HAP-1 (cell line): ENCODE results near the gene TXNRD2.
A peak's percentile ranks its signal among the peaks of the same experiment; 100 is the strongest.

Experiments used
- DNase-seq, 2 experiments: peaks; one replicate each; pipeline ENCODE4 v3.0.0-alpha.2; 2016 to 2020; ENCODE audit warnings: low spot score in 2 of 2
- H3K27me3 ChIP-seq: fragments of 250-450 bp; sonication (Bioruptor Pico); 2 replicates; pipeline ENCODE4 v1.5.1; 2020; ENCODE audit warnings: low read depth, mild to moderate bottlenecking, moderate library complexity
- H3K36me3 ChIP-seq: fragments of 250-450 bp; sonication (Bioruptor Pico); replicated peaks from 2 replicates; pipeline ENCODE4 v1.5.1; 2020; ENCODE audit warnings: mild to moderate bottlenecking
- H3K4me1 ChIP-seq: fragments of 250-450 bp; sonication (Bioruptor Pico); 2 replicates; pipeline ENCODE4 v1.5.1; 2020; ENCODE audit warnings: mild to moderate bottlenecking
- H3K4me3 ChIP-seq: fragments of 250-450 bp; sonication (Bioruptor Pico); 2 replicates; pipeline ENCODE4 v1.5.1; 2020; ENCODE audit warnings: mild to moderate bottlenecking, moderate library complexity
- H3K9me3 ChIP-seq: fragments of 250-450 bp; sonication (Bioruptor Pico); 2 replicates; pipeline ENCODE4 v1.5.1; 2020; ENCODE audit warnings: mild to moderate bottlenecking, moderate library complexity
- in situ Hi-C: fragments of 300-500 bp; cut with MboI; formaldehyde crosslinking; loops from 3 replicates; pipeline ENCODE4 v1.14.3; 2020; ENCODE audit warnings: low sequenced_read_pairs, inconsistent platforms, mixed read lengths

Gene TXNRD2

GRCh38 chr22:19959043-19959586 is 17.5 kb upstream of the TXNRD2 start:
- Histone ChIP-seq H3K36me3 (peaks cover 11% of the 10 kb centered on the region), H3K4me1 (peaks cover 3% of the 10 kb centered on the region), H3K4me3 (0 out of 2 replicates have a peak overlapping the region, but pooled peaks have one; percentile 1), H3K27me3 (no peaks in the 10 kb centered on the region), H3K9me3 (no peaks in the 10 kb centered on the region)
- DNase-seq = peak; percentile 78 to 94
- in situ Hi-C loops = loop anchor here (25.0 kb wide), 1 partner anchor 328 kb away; no protein-coding TSS in a partner anchor

DNA sequence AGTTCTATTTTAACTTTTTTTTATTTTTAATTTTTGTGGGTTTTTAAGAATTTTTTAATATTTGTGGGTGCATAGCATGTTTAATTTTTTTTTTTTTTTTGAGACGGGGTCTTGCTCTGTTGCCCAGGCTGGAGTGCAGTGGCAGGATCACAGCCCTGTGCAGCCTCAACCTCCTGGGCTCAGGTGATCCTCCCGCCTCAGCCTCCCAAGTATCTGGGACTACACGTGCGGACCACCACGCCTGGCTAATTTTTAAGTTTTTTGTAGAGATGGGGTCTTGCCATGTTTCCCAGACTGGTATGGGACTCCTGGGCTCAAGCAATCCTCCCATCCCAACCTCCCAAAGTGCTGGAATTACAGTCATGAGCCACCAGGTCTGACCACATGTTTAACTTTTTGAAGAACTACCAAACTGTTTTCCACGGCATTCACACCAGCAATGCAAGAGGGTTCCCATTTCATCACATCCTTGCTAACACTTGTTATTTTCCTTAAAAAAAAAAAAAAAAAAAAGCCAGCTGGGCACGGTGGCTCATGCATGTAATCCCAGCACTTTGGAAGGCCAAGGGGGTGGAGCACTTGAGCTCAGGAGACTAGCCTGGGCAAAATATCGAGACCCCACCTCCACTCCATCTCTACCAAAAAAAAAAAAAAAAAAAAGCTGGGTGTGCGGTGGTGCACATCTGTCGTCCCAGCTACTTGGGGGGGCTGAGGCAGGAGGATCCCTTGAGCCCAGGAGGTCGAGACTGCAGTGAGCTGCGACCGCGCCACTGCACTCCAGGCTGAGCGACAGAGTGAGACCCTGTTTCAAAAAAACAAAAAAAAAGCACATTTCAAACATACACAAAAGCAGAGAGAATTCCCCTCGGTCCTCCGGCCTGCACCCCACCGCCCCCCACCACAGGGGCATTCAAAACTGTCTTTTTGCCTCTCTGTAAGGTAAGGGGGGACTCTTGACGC is 16.7 kb upstream of the TXNRD2 start:
- in situ Hi-C loops = loop anchor here (25.0 kb wide), 1 partner anchor 329 kb away; no protein-coding TSS in a partner anchor
- H3K36me3 ChIP-seq = peaks cover 5% of the 10 kb centered on the region
- DNase-seq = no peak
- no peaks in the 10 kb centered on the region for H3K9me3 ChIP-seq
- peaks cover 3% of the 10 kb centered on the region for H3K4me1 ChIP-seq
- no peak overlapping the region for H3K4me3 ChIP-seq
- H3K27me3 ChIP-seq = no peaks in the 10 kb centered on the region

- no peak for DNase-seq
- Histone ChIP-seq H3K4me1 (peaks cover 3% of the 10 kb centered on the region), H3K27me3 (no peaks in the 10 kb centered on the region), H3K4me3 (no peak overlapping the region), H3K9me3 (no peaks in the 10 kb centered on the region), H3K36me3 (peaks cover 5% of the 10 kb centered on the region)
- in situ Hi-C loops = loop anchor here (25.0 kb wide), 1 partner anchor 330 kb away; no protein-coding TSS in a partner anchor
Measured at GRCh38 chr22:19957445-19957844, 15.8 kb upstream of the TXNRD2 start.

- peaks cover 3% of the 10 kb centered on the region for H3K4me1 ChIP-seq
- in situ Hi-C loops = loop anchor here (25.0 kb wide), 1 partner anchor 332 kb away; no protein-coding TSS in a partner anchor
- H3K36me3 ChIP-seq = no peaks in the 10 kb centered on the region
- H3K27me3 ChIP-seq = no peaks in the 10 kb centered on the region
- no peak overlapping the region for H3K4me3 ChIP-seq
- H3K9me3 ChIP-seq = no peaks in the 10 kb centered on the region
- no peak for DNase-seq
Measured at GRCh38 chr22:19955241-19956128, 13.9 kb upstream of the TXNRD2 start.

- peaks cover 21% of the 10 kb centered on the region for H3K4me1 ChIP-seq
- no peak for DNase-seq
- H3K36me3 ChIP-seq = peaks cover 4% of the 10 kb centered on the region
- H3K27me3 ChIP-seq = no peaks in the 10 kb centered on the region
- in situ Hi-C loops = loop anchor here (25.0 kb wide), 1 partner anchor 336 kb away; no protein-coding TSS in a partner anchor
- H3K9me3 ChIP-seq = no peaks in the 10 kb centered on the region
- no peak overlapping the region for H3K4me3 ChIP-seq
Measured at GRCh38 chr22:19951346-19951745, 9.7 kb upstream of the TXNRD2 start.

DNA sequence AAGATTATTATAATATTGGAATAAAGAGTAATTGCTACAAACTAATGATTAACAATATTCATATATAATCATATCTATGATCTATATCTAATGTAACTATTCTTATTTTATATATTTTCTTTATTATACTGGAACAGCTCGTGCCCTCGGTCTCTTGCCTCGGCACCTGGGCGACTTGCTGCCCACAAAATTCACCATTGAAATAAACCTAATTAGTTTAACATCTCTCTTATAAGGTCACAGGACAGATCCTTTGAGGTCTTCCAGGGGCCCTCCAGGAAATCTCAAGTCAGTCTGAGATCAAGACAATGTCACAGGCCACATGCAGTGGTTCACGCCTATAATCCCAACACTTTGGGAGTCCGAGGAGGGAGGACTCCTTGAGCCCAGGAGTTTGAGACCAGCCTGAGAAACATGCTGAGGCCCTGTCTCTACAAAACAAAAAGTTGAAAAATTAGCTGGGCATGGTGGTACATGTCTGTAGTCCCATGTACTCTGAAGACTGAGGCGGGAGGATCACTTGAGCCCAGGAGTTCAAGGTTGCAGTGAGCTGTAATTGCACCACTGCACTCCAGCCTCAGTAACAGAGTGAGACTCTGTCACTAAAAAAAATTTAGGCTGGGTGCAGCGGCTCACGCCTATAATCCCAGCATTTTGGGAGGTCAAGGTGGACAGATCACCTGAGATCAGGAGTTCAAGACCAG is 6.6 kb upstream of the TXNRD2 start:
- Histone ChIP-seq H3K27me3 (no peaks in the 10 kb centered on the region), H3K4me1 (peaks cover 29% of the 10 kb centered on the region), H3K4me3 (no peak overlapping the region), H3K9me3 (no peaks in the 10 kb centered on the region), H3K36me3 (peaks cover 4% of the 10 kb centered on the region)
- no peak for DNase-seq
- in situ Hi-C loops = no loop called here

DNA sequence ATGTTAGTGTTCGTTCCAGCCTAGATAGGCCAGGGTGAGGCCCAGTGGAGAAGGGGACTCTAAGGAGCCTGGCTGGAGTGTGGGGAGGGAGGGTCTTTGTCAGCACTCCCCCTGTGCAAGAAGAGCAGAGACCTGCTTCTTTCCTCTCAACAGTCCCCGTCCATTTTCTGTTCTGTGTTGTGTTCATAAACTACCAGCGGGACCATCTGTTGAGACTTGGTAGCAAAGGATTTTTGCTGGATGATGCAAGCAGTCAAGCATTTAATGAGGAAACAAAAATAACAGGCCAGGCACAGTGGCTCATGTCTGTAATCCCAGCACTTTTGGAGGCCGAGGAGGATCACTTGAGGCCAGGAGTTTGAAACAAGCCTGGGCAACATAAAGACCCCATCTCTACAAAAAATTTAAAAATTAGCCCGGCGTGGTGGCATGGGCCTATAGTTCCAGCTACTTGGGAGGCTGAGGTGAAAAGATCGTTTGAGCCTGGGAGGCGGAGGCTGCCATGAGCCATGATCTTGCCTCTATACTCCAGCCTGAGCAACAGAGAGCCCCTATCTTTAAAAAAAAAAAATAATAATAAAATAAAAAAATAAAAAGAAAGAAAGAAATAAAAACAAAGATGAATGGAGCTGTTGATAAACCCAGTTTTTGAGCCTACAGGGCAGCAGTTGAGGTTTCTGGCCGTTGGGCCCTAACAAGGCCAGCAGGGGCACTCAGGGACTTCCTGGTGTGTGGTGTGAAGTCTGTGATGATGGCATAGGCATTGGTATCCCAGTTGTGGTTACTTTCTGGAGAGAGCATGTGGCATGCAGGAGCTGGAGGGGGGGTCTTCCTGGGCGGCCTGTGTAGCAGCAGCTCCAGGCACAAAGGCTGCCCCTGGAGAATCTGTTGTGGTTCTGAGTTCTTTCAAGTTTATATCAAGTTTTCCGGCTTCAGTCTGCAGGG is 1.7 kb upstream of the TXNRD2 start:
- Histone ChIP-seq H3K9me3 (no peaks in the 10 kb centered on the region), H3K4me1 (peaks cover 27% of the 10 kb centered on the region), H3K36me3 (peaks cover 3% of the 10 kb centered on the region), H3K27me3 (no peaks in the 10 kb centered on the region), H3K4me3 (peak overlapping the region; percentile 62)
- DNase-seq = no peak
- in situ Hi-C loops = no loop called here

DNA sequence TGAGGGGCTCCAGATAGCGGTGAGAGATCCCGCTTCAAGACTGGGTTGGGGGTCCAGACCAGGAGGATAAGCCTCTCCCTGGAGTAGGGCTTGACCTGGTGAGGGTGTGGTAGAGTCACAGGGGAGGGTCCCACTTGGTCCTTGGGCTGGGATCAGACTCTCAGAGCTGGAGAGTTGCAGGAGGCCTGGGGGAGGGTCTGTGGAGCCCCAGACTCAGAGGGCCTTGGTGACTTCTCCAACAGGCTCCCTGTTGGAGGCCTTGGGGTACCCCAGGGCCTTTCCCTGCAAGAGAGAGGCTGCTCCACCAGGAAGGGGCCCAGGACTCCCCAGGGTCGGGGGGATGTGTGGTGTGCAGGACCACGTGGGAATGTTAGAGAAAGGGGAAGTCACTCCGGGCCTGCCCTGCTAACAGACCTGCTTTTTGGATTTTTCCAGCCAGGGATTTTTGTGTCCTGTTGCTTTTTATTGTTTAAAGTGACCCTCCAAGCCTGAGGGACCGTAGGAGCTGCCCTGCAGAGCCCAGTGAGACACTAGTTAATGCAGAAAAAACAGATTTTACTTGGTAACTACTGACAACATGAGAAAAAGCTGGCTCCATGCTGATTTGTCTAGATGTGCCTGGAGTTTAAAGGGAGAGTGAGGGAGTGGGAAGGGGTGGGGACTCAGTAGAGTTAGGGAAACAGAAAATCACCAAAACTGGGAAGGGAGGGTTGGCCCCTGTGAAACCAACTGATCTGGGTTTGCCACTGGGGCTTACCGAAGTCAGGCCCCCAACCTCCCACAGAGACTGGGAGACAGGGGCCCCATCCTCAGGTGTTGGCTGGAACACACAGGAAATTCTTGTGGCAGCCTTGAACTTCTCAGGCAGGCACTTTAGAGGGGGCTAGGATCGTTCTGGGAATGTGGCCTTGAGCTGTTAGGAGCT is 801 bp upstream of the TXNRD2 start:
- Histone ChIP-seq H3K4me1 (peaks cover 22% of the 10 kb centered on the region), H3K27me3 (no peaks in the 10 kb centered on the region), H3K36me3 (no peaks in the 10 kb centered on the region), H3K9me3 (no peaks in the 10 kb centered on the region), H3K4me3 (peak overlapping the region; percentile 62)
- in situ Hi-C loops = no loop called here
- DNase-seq = peak; percentile 26 to 50

DNA sequence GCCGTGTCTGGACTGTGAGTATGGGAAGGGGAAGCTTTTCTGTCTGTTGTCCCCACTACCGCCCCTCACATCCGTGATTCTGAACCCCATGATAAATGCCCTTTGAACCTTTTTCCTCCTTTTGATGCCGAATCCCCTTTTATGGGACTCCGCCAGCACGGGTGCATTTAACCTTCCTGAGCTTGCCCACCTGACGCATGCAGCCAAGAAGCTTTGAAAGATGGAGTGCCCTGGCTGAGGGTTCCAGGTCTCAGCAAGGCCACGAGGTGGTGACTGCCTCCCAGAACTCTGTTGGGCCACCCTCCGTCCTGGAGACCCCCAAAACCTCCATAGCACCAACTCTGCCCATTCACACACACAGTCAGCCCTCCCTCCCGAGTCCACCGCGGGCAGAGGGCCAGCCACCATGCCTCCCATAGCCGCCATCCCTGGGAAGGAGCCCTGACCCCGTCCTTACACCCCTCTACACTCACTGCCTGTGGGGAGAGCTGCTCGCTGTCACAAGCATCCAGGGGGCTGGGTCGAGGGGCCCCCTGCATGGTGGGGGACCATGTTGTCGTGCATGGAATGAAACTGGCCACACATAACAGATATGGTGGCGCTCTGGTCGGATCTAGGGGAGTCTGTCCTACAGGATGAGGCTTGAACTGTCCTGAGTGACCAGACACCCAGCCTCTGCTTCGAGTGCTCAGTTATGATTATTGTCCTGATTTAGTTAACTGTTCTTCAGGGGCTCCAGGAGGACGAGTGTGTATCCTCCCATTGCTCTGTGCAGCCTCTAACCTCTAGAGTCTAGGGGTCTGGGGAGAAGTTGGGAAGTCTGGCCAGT is 868 bp downstream of the TXNRD2 start:
- DNase-seq = no peak
- in situ Hi-C loops = no loop called here
- peaks cover 20% of the 10 kb centered on the region for H3K4me1 ChIP-seq

GRCh38 chr22:19937616-19938473 is 3.8 kb downstream of the TXNRD2 start:
- no peaks in the 10 kb centered on the region for H3K36me3 ChIP-seq
- H3K4me1 ChIP-seq = peaks cover 8% of the 10 kb centered on the region
- no peaks in the 10 kb centered on the region for H3K27me3 ChIP-seq
- DNase-seq = peak in 1 of 2 experiments; percentile 2
- in situ Hi-C loops = no loop called here
- H3K4me3 ChIP-seq = no peak overlapping the region
- peaks cover 9% of the 10 kb centered on the region for H3K9me3 ChIP-seq

More for the DNA sequence above, 868 bp downstream of the TXNRD2 start:
- Histone ChIP-seq H3K36me3 (no peaks in the 10 kb centered on the region), H3K4me3 (peak overlapping the region; percentile 62), H3K27me3 (no peaks in the 10 kb centered on the region), H3K9me3 (peaks cover 4% of the 10 kb centered on the region)
